PC-3 (cell line): ENCODE measurements around the gene EMC9. TPM values are rescaled to one million over a fixed set of nuclear protein-coding genes. Genes with fewer than 3 reads are reported as not detected.

Source experiments
- microRNA-seq: library from miRNA; unstranded; fragments of <30 nt; microRNA quantifications from one replicate; pipeline ENCODE4 v1.1.0, GENCODE V29; 2020; ENCODE audit not compliant: unreplicated experiment
- total RNA-seq: library from RNA; depleted of rRNA; stranded (reverse); fragments of >200 nt; gene quantifications from 2 replicates; pipeline ENCODE4 v1.2.3, GENCODE V29; 2014; rRNA removed

The EMC9 gene
- total RNA-seq, 1 experiment from 2014 or later, result 30.1 TPM

Small RNA genes lying within 50 kb of the gene (microRNA-seq; reads per million reads assigned to microRNA genes)
- not detected for gene MIR7703

Other genes starting within 250 kb of the EMC9 start
- gene DHRS4, start 187.8 kb downstream of the EMC9 start, total RNA-seq, result 103 and 108 TPM in 2 replicates
- 16.5 and 26.7 TPM in 2 replicates for gene DHRS4L2, start 152.7 kb downstream of the EMC9 start, total RNA-seq
- not detected in 2 replicates for gene CARMIL3, start 89.6 kb downstream of the EMC9 start, total RNA-seq
- gene CPNE6, start 70.0 kb downstream of the EMC9 start, total RNA-seq, result not detected in 2 replicates
- 10.0 and 11.6 TPM in 2 replicates for gene PCK2, start 47.3 kb downstream of the EMC9 start, total RNA-seq
- gene DCAF11, start 26.8 kb downstream of the EMC9 start, total RNA-seq, result 68.2 and 85.8 TPM in 2 replicates
- 1.5 and 1.7 TPM in 2 replicates for gene NRL, start 26.6 kb downstream of the EMC9 start, total RNA-seq
- gene FITM1, start 10.9 kb downstream of the EMC9 start, total RNA-seq, result 0.55 TPM in 1 of 2 replicates, not detected in the other
- gene PSME1, start 5.4 kb downstream of the EMC9 start, total RNA-seq, result 140 and 163 TPM in 2 replicates
- gene PSME2, start 5.0 kb upstream of the EMC9 start, total RNA-seq, result 211 and 297 TPM in 2 replicates
- gene RNF31, start 5.9 kb upstream of the EMC9 start, total RNA-seq, result 69.6 and 79.4 TPM in 2 replicates
- 10.5 and 20.6 TPM in 2 replicates for gene IRF9, start 19.7 kb upstream of the EMC9 start, total RNA-seq
- gene REC8, start 30.5 kb upstream of the EMC9 start, total RNA-seq, result 1.9 and 5.7 TPM in 2 replicates
- gene IPO4, start 47.2 kb upstream of the EMC9 start, total RNA-seq, result 193 and 211 TPM in 2 replicates
- gene TM9SF1, start 53.9 kb upstream of the EMC9 start, total RNA-seq, result 52.1 and 58.3 TPM in 2 replicates
- gene TSSK4, start 64.1 kb upstream of the EMC9 start, total RNA-seq, result 0.11 TPM in 1 of 2 replicates, not detected in the other
- gene CHMP4A, start 71.9 kb upstream of the EMC9 start, total RNA-seq, result 58.3 and 67.9 TPM in 2 replicates
- 16.2 and 23.5 TPM in 2 replicates for gene MDP1, start 74.5 kb upstream of the EMC9 start, total RNA-seq
- gene NEDD8, start 90.8 kb upstream of the EMC9 start, total RNA-seq, result 330 and 337 TPM in 2 replicates
- gene GMPR2, start 91.3 kb upstream of the EMC9 start, total RNA-seq, result 51.8 and 56.9 TPM in 2 replicates
- 31.7 and 39.8 TPM in 2 replicates for gene TINF2, start 101.0 kb upstream of the EMC9 start, total RNA-seq
- gene TGM1, start 121.6 kb upstream of the EMC9 start, total RNA-seq, result 2.6 and 3.2 TPM in 2 replicates
- gene RABGGTA, start 130.0 kb upstream of the EMC9 start, total RNA-seq, result 39.2 and 51.5 TPM in 2 replicates
- gene DHRS1, start 158.2 kb upstream of the EMC9 start, total RNA-seq, result 15.8 and 15.9 TPM in 2 replicates
- 30.4 and 35.5 TPM in 2 replicates for gene NOP9, start 158.3 kb upstream of the EMC9 start, total RNA-seq
- gene CIDEB, start 166.4 kb upstream of the EMC9 start, total RNA-seq, result not detected in 2 replicates
- 9.3 and 19.3 TPM in 2 replicates for gene LTB4R2, start 168.5 kb upstream of the EMC9 start, total RNA-seq
- gene LTB4R, start 169.9 kb upstream of the EMC9 start, total RNA-seq, result 11.6 and 13.1 TPM in 2 replicates
- 0.04 TPM in 1 of 2 replicates, not detected in the other for gene ADCY4, start 193.5 kb upstream of the EMC9 start, total RNA-seq
- not detected in 2 replicates for gene RIPK3, start 198.4 kb upstream of the EMC9 start, total RNA-seq
- 11.5 and 15.1 TPM in 2 replicates for gene NFATC4, start 226.6 kb upstream of the EMC9 start, total RNA-seq